Stomach (tissue), 4 donors: Measurements from ENCODE around the gene FRMD4B.

Experiments
- CTCF ChIP-seq, 7 experiments: fragments of 450-650 bp in 4 of 7; fragments of 200-600 bp in 3 of 7; sonication (generic) in 3 of 7; IDR thresholded peaks; one replicate each; pipeline ENCODE4 v1.5.1; 2016 to 2019; ENCODE audit warnings: antibody characterized with exemption in 7 of 7, control low read depth in 2 of 7, mild to moderate bottlenecking in 1 of 7
- POLR2AphosphoS5 ChIP-seq, 3 donors: sonication (generic); formaldehyde crosslinking; IDR thresholded peaks; one replicate each; pipeline ENCODE4 v1.6.1; 2016; ENCODE audit warnings: antibody characterized with exemption in 3 of 3

- no peak for TF ChIP-seq POLR2AphosphoS5 (IDR thresholded peaks at IDR 0.05)
- no peak for TF ChIP-seq CTCF (IDR thresholded peaks at IDR 0.05)
Observed at GRCh38 chr3:69359339-69359893, 26.5 kb downstream of the FRMD4B start.
